GM12878 (cell line): ENCODE results near the gene PDIA5. TPM values are rescaled to one million over a fixed set of nuclear protein-coding genes. Genes with fewer than 3 reads are reported as not detected.

Experiments used
- ATAC-seq: fragments of 200-7000 bp; cut with Tn5 transposase; 3 replicates; pipeline ENCODE4 v1.9.1; 2020; ENCODE audit warnings: mild to moderate bottlenecking, moderate library complexity
- BruUV-seq: library from RNA; stranded (reverse); fragments of 400-500 nt; replicated peaks from 2 replicates; lab custom pipeline; 2021; lab: Mats Ljungman, UMichigan
- CTCF ChIA-PET: fragments of 300-600 bp; sonication (Branson Sonifier 250); formaldehyde crosslinking; extraction: SDS; loops from one replicate; lab custom pipeline; 2021; ENCODE audit warnings: inconsistent platforms; lab: Yijun Ruan, JAX
- POLR2A ChIA-PET: fragments of 350-600 bp; formaldehyde crosslinking; extraction: SDS; loops from one replicate; lab custom pipeline; 2021; ENCODE audit warnings: inconsistent platforms; lab: Charles Lee
- RAD21 ChIA-PET: fragments of 300-600 bp; sonication (Branson Sonifier 250); formaldehyde crosslinking; loops from one replicate; lab custom pipeline; 2023; ENCODE audit warnings: antibody characterized with exemption; ENCODE audit not compliant: unreplicated experiment; lab: Charles Lee
- SMC1A ChIA-PET: fragments of 300-600 bp; sonication (Branson Sonifier 250); formaldehyde crosslinking; loops from one replicate; lab custom pipeline; 2023; ENCODE audit not compliant: unreplicated experiment, uncharacterized antibody; lab: Charles Lee
- DNase-seq: peaks from one replicate; pipeline ENCODE4 v3.0.0-alpha.2; 2011; ENCODE audit warnings: low read depth, low spot score
- FAIRE-seq: peaks from 3 replicates; lab custom pipeline; 2011; peaks lifted over from hg19 to GRCh38; lab: Jason Lieb, UNC
- H2AFZ ChIP-seq: 2 replicates; pipeline ENCODE4 v1.6.0; 2011; ENCODE audit warnings: low read depth, low read length, control low read depth; ENCODE audit not compliant: control insufficient read depth
- H3K27ac ChIP-seq: 2 replicates; pipeline ENCODE4 v1.5.1; 2011; ENCODE audit warnings: control low read depth; ENCODE audit not compliant: control insufficient read depth, insufficient read depth
- H3K27me3 ChIP-seq, 2 experiments: replicated peaks in 1 of 2; 2 replicates each; pipeline versions ENCODE4 v1.6.0 to v1.6.1; 2011; ENCODE audit warnings: low read length in 1 of 2; ENCODE audit not compliant: control insufficient read depth in 2 of 2, insufficient read depth in 2 of 2
- H3K36me3 ChIP-seq, 2 experiments: 2 replicates each; pipeline ENCODE4 v1.5.1; 2011; ENCODE audit warnings: low read length in 1 of 2; ENCODE audit not compliant: control insufficient read depth in 2 of 2, insufficient read depth in 2 of 2
- H3K4me1 ChIP-seq: 2 replicates; pipeline ENCODE4 v1.6.1; 2011; ENCODE audit warnings: mild to moderate bottlenecking, low read length, moderate library complexity, mixed read lengths; ENCODE audit not compliant: control insufficient read depth, insufficient read depth
- H3K4me2 ChIP-seq: 2 replicates; pipeline ENCODE4 v1.6.0; 2011; ENCODE audit warnings: control low read depth; ENCODE audit not compliant: control insufficient read depth, insufficient read depth
- H3K4me3 ChIP-seq: fragments of 200-600 bp; sonication (generic); 2 replicates; pipeline ENCODE4 v1.5.1; 2016
- H3K79me2 ChIP-seq: 2 replicates; pipeline ENCODE4 v1.6.0; 2011; ENCODE audit warnings: low read length; ENCODE audit not compliant: control insufficient read depth, insufficient read depth
- H3K9ac ChIP-seq: 2 replicates; pipeline ENCODE4 v1.8.0; 2011; ENCODE audit warnings: low read length, control low read depth, mixed read lengths; ENCODE audit not compliant: control insufficient read depth, insufficient read depth
- H3K9me3 ChIP-seq: replicated peaks from 3 replicates; pipeline ENCODE4 v1.5.1; 2011; ENCODE audit warnings: mild to moderate bottlenecking, low read length; ENCODE audit not compliant: control insufficient read depth, insufficient read depth
- H4K20me1 ChIP-seq: 2 replicates; pipeline ENCODE4 v1.6.0; 2011; ENCODE audit not compliant: control insufficient read depth, insufficient read depth
- ASH2L ChIP-seq: fragments of 300-600, 200-600 bp; sonication (generic); IDR thresholded peaks from 2 replicates; pipeline ENCODE4 v1.6.1; 2017; ENCODE audit warnings: low read depth, mild to moderate bottlenecking, borderline replicate concordance
- EP300 ChIP-seq, 2 experiments: fragments of 150-350 bp in 1 of 2; IDR thresholded peaks; 2 replicates each; pipeline ENCODE4 v1.6.1; 2011 to 2012; ENCODE audit warnings: low read depth in 2 of 2, low read length in 2 of 2, borderline replicate concordance in 1 of 2, improper control_type of control experiment in 1 of 2, inconsistent platforms in 1 of 2; ENCODE audit not compliant: control insufficient read depth in 1 of 2
- ESRRA ChIP-seq: IDR thresholded peaks from 2 replicates; pipeline ENCODE4 v1.6.1; 2012; ENCODE audit warnings: mild to moderate bottlenecking, low read length, improper control_type of control experiment
- HCFC1 ChIP-seq: fragments of 150-350 bp; IDR thresholded peaks from 2 replicates; pipeline ENCODE4 v1.6.1; 2014; ENCODE audit warnings: low read length
- KDM1A ChIP-seq: fragments of 200-600 bp; sonication (generic); IDR thresholded peaks from 2 replicates; pipeline ENCODE4 v1.6.1; 2016; ENCODE audit warnings: borderline replicate concordance
- MTA2 ChIP-seq: fragments of 450-650 bp; IDR thresholded peaks from 2 replicates; pipeline ENCODE4 v1.6.1; 2016; ENCODE audit warnings: low read depth, mild to moderate bottlenecking, moderate library complexity
- NRF1 ChIP-seq: conservative IDR thresholded peaks from 2 replicates; pipeline ENCODE4 v1.6.1; 2011; ENCODE audit warnings: mild to moderate bottlenecking, low read depth, low read length, improper control_type of control experiment
- PML ChIP-seq: IDR thresholded peaks from 2 replicates; pipeline ENCODE4 v1.6.1; 2012; ENCODE audit warnings: low read length, inconsistent platforms
- POU2F2 ChIP-seq: IDR thresholded peaks from 3 replicates; pipeline ENCODE4 v1.6.1; 2011; ENCODE audit warnings: low read depth, mild to moderate bottlenecking, low read length, borderline replicate concordance
- RELA ChIP-seq: fragments of 450-650 bp; IDR thresholded peaks from 2 replicates; pipeline ENCODE4 v1.8.0; 2014; ENCODE audit warnings: borderline replicate concordance; ENCODE audit not compliant: partially characterized antibody
- RFX5 ChIP-seq: IDR thresholded peaks from 2 replicates; pipeline ENCODE4 v1.6.1; 2011; ENCODE audit warnings: low read depth, low read length, improper control_type of control experiment
- TCF3 ChIP-seq: IDR thresholded peaks from 2 replicates; pipeline ENCODE4 v1.6.1; 2012; ENCODE audit warnings: low read depth, mild to moderate bottlenecking, low read length, borderline replicate concordance; ENCODE audit not compliant: insufficient read depth
- ZBTB4 ChIP-seq: fragments of 450-650 bp; formaldehyde crosslinking; IDR thresholded peaks from 2 replicates; pipeline ENCODE4 v1.4.0; 2022; ENCODE audit warnings: mild to moderate bottlenecking, moderate library complexity
- ZZZ3 ChIP-seq: IDR thresholded peaks from 2 replicates; pipeline ENCODE4 v1.6.1; 2011; ENCODE audit warnings: low read depth; ENCODE audit not compliant: control insufficient read depth, insufficient read length
- whole genome bisulfite sequencing: methylation state at CpG from one replicate; pipeline ENCODE4 v1.1.6; 2016; ENCODE audit warnings: low lambda C conversion rate; ENCODE audit not compliant: insufficient replicate concordance, insufficient coverage; ENCODE audit errors: missing lambda C conversion rate; 5-methylcytosine and 5-hydroxymethylcytosine counted together
- in situ Hi-C: fragments of 300-500 bp; cut with MboI; formaldehyde crosslinking; loops from 9 replicates; pipeline ENCODE4 v1.14.3; 2018; ENCODE audit warnings: mixed read lengths
- intact Hi-C: fragments of 100-400 bp; cut with micrococcal nuclease; formaldehyde crosslinking; loops from one replicate; pipeline ENCODE4 v1.14.2; 2022; ENCODE audit not compliant: unreplicated experiment
- polyA plus RNA-seq, 11 experiments: library from polyadenylated mRNA; depleted of rRNA in 4 of 11; unstranded in 6 of 11; stranded (reverse) in 5 of 11; fragments of >200 nt; fragmentation: Nextera tagmentation in 4 of 11; fragmentation: Illumina TruSeq in 1 of 11; extraction: Ambion mirVana in 4 of 11; extraction: Trizol in 1 of 11; gene quantifications; 1 replicate in 1 of 11; 2 replicates in 10 of 11; pipeline versions ENCODE4 v1.2.1 to v1.2.3, GENCODE V29; 2011 to 2016; ENCODE audit warnings: inconsistent platforms in 2 of 11, missing spikeins in 2 of 11, low read depth in 1 of 11
- total RNA-seq, 4 experiments: library from RNA; depleted of rRNA in 3 of 4; stranded (reverse); fragments of >200 nt in 3 of 4; fragmentation: Illumina TruSeq in 1 of 4; extraction: Trizol in 1 of 4; gene quantifications; 2 replicates each; pipeline versions ENCODE4 v1.2.1 to v1.2.3, GENCODE V29; 2013 to 2021
- TF ChIP-seq, protein P1 (sequence below): IDR thresholded peaks from 2 replicates; pipeline ENCODE4 v1.6.1; 2011; ENCODE audit warnings: mild to moderate bottlenecking, low read depth, low read length, moderate library complexity; ENCODE audit not compliant: insufficient replicate concordance
- TF ChIP-seq, protein P2 (sequence below): fragments of 150-350 bp; IDR thresholded peaks from 2 replicates; pipeline ENCODE4 v1.6.1; 2016; ENCODE audit warnings: low read depth, low read length

PDIA5 gene
- total and polyA plus RNA-seq, 10 of the 15 experiments (the other 5 are each of a cell fraction or from before 2014, with no cell fraction given): 4.1 to 24.8 (median 19.2) TPM

GRCh38 chr3:123156276-123156995, 89.6 kb downstream of the PDIA5 start:
- WGBS: 91% methylated on average over 15 of the region's 15 CpGs
- no peak for ATAC-seq

More at GRCh38 chr3:123156276-123156995, 89.6 kb downstream of the PDIA5 start:
- Histone ChIP-seq H3K4me2 (no peak overlapping the region), H2AFZ (no peak overlapping the region), H3K27ac (no peak overlapping the region), H4K20me1 (no peaks in the 10 kb centered on the region), H3K79me2 (no peaks in the 10 kb centered on the region), H3K9ac (no peak overlapping the region), H3K9me3 (no peaks in the 10 kb centered on the region), H3K4me1 (peaks cover 9% of the 10 kb centered on the region), H3K36me3 (peaks cover 4 to 11% of the 10 kb centered on the region in 2 experiments; a peak in 3 of 4 replicates), H3K27me3 (no peaks in the 10 kb centered on the region), H3K4me3 (no peak overlapping the region)
- ChIA-PET SMC1A (no interaction called here), RAD21 (no interaction called here), POLR2A (interaction anchor here (0.6 kb wide), 1 partner anchor 72 kb away, joined by 7 read pairs; no protein-coding TSS in a partner anchor), CTCF (no interaction called here)
- FAIRE-seq: no peak
- in situ Hi-C loops (no loop called here), intact Hi-C loops (no loop called here)
- TF ChIP-seq ZBTB4 (CRISPR knock-in tag) (no peak), ESRRA (no peak), POU2F2 (no peak), PML (no peak), HCFC1 (no peak), RELA (no peak), ASH2L (no peak), MTA2 (no peak), RFX5 (no peak), TCF3 (no peak), KDM1A (no peak), EP300 (IDR thresholded peaks at IDR 0.05; ENCODE audit: borderline replicate concordance in 1 of 2, control insufficient read depth in 1 of 2, low read depth in 2 of 2, low read length in 2 of 2) (no peak), NRF1 (no peak), ZZZ3 (no peak)
- TF ChIP-seq, protein P1, sequence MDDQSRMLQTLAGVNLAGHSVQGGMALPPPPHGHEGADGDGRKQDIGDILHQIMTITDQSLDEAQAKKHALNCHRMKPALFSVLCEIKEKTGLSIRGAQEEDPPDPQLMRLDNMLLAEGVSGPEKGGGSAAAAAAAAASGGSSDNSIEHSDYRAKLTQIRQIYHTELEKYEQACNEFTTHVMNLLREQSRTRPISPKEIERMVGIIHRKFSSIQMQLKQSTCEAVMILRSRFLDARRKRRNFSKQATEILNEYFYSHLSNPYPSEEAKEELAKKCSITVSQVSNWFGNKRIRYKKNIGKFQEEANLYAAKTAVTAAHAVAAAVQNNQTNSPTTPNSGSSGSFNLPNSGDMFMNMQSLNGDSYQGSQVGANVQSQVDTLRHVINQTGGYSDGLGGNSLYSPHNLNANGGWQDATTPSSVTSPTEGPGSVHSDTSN: no peak
- TF ChIP-seq, protein P2, sequence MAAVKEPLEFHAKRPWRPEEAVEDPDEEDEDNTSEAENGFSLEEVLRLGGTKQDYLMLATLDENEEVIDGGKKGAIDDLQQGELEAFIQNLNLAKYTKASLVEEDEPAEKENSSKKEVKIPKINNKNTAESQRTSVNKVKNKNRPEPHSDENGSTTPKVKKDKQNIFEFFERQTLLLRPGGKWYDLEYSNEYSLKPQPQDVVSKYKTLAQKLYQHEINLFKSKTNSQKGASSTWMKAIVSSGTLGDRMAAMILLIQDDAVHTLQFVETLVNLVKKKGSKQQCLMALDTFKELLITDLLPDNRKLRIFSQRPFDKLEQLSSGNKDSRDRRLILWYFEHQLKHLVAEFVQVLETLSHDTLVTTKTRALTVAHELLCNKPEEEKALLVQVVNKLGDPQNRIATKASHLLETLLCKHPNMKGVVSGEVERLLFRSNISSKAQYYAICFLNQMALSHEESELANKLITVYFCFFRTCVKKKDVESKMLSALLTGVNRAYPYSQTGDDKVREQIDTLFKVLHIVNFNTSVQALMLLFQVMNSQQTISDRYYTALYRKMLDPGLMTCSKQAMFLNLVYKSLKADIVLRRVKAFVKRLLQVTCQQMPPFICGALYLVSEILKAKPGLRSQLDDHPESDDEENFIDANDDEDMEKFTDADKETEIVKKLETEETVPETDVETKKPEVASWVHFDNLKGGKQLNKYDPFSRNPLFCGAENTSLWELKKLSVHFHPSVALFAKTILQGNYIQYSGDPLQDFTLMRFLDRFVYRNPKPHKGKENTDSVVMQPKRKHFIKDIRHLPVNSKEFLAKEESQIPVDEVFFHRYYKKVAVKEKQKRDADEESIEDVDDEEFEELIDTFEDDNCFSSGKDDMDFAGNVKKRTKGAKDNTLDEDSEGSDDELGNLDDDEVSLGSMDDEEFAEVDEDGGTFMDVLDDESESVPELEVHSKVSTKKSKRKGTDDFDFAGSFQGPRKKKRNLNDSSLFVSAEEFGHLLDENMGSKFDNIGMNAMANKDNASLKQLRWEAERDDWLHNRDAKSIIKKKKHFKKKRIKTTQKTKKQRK: no peak
- no TSS peak for BruUV-seq
- no peak for DNase-seq
